Stimulated activated CD8-positive, alpha-beta memory T cell treated with anti-CD3 and anti-CD28 coated beads, Interleukin-15, amount 100 ng/mL, for 48 hours (primary cell): ENCODE measurements around the gene ZNF512.
"Not testable (repeated sequence)": the region's sequence is repeated elsewhere in the genome, so short reads cannot be mapped to it uniquely, and the experiment has no call there.

Experiments used
- DNase-seq, 2 donors: peaks; one replicate each; pipeline ENCODE4 v3.0.0-alpha.2; 2020; ENCODE audit warnings: low read depth in 2 of 2

Gene ZNF512, protein sequence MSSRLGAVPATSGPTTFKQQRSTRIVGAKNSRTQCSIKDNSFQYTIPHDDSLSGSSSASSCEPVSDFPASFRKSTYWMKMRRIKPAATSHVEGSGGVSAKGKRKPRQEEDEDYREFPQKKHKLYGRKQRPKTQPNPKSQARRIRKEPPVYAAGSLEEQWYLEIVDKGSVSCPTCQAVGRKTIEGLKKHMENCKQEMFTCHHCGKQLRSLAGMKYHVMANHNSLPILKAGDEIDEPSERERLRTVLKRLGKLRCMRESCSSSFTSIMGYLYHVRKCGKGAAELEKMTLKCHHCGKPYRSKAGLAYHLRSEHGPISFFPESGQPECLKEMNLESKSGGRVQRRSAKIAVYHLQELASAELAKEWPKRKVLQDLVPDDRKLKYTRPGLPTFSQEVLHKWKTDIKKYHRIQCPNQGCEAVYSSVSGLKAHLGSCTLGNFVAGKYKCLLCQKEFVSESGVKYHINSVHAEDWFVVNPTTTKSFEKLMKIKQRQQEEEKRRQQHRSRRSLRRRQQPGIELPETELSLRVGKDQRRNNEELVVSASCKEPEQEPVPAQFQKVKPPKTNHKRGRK

DNA sequence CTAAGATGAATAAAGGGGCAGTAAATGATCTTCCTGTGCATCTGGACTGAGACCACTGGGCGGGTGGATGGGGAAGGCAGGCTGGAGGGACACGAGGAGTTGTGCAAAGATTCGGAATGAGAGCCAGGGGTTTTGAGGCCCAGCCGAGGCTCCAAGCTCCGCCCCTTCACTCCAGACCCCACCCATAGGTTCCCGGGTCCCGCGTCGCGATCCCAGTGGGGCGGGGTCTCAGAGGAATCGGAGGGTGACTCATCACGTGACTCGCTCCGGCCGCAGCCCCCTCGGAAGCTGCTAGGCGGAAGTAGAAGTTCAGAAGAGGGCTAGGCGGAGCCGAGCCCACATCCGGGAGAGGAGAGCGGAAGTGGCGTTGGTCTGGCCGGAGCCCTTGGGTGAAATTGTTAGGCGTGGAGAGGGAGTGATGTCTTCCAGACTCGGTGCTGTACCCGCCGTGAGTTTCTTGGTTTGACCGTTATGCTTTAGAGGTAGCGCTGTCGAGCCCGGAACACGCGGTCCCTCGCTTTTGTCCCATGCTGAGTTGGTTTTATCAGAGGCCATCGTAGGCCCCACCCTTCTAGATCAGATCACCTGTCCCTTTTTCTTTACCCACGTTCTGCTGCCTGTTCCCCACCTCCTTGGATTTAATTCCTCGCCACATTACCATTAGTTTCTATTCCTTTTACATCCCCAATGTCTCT, at the start of gene ZNF512:
TSS of gene ZNF512 (plus strand) at position 348 of the 695 bp plus-strand sequence. CDS start at position 419, 71 bp downstream.
- DNase-seq, result peak; percentile 82 to 83

DNA sequence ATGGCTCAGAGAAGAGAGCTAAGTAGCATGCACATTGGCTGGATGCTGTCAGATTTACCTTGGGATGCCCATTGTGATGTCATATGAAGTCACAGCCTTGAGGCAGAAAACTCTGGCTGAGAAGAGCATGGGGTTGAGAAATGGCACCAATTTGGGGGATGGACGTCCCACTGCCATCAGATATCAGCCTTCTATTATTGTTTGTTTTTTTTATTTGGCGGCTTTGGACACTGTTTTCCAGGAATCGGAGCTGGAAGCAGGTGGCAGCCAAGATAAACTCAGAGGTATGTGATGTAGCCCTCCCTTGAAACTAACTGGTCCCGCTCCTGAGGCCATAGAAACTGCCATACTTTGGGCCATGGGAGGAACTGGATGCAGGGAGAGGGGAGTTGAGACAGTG, 45.6 kb upstream of the ZNF512 start:
- DNase-seq, result no peak

DNA sequence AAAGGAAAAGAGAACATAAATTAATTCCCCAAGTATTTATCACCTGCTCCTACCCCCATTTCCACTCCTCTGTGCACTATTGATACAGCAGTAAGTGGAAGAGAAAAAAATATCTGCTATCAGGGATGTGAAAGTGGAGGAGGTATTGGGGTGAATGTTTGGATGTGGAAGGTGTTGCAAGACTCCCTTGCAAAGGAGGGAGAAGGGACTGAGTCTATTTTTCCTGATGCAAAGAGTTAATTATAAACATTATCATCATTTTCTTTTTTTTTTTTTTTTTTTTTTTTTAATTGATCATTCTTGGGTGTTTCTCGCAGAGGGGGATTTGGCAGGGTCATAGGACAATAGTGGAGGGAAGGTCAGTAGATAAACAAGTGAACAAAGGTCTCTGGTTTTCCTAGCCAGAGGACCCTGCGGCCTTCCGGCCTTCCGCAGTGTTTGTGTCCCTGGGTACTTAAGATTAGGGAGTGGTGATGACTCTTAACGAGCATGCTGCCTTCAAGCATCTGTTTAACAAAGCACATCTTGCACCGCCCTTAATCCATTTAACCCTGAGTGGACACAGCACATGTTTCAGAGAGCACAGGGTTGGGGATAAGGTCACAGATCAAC, 43.9 kb upstream of the ZNF512 start:
- DNase-seq, result not testable (repeated sequence)

DNA sequence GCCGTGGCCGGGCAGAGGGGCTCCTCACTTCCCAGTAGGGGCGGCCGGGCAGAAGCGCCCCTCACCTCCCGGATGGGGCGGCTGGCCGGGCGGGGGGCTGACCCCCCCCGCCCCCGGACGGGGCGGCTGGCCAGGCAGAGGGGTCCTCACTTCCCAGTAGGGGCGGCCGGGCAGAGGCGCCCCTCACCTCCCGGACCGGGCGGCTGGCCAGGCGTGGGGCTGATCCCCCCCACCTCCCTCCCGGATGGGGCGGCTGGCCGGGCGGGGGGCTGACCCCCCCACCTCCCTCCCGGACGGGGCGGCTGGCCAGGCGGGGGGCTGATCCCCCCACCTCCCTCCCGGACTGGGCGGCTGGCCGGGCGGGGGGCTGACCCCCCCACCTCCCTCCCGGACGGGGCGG, 43.2 kb upstream of the ZNF512 start:
- not testable (repeated sequence) for DNase-seq

DNA sequence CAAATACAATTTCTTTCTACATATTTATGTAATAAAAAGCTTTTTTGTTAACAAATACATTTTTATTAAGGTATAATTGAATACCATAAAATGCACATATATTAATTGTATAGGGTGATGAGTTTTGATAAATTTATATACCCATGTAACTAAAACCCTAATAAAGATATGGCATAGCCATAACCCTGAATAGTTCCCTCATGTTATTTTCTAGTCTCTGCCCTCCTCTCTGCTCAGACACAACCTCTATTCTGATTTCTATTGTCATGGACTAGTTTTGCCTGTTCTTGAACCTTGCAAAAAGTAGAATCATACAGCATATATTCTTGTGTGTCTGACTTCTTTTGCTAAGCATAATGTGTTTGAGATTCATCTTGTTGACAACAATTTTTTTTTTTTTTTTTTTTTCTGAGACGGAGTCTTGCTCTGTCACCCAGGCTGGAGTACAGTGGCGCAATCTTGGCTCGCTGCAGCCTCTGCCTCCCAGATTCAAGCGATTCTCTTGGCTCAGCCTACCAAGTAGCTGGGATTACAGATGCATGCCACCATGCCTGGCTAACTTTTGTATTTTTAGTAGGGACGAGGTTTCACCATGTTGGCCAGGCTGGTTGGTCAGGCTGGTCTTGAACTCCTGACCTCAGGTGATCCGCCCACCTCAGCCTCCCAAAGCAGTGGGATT, 38.6 kb upstream of the ZNF512 start:
- DNase-seq, result no peak

DNA sequence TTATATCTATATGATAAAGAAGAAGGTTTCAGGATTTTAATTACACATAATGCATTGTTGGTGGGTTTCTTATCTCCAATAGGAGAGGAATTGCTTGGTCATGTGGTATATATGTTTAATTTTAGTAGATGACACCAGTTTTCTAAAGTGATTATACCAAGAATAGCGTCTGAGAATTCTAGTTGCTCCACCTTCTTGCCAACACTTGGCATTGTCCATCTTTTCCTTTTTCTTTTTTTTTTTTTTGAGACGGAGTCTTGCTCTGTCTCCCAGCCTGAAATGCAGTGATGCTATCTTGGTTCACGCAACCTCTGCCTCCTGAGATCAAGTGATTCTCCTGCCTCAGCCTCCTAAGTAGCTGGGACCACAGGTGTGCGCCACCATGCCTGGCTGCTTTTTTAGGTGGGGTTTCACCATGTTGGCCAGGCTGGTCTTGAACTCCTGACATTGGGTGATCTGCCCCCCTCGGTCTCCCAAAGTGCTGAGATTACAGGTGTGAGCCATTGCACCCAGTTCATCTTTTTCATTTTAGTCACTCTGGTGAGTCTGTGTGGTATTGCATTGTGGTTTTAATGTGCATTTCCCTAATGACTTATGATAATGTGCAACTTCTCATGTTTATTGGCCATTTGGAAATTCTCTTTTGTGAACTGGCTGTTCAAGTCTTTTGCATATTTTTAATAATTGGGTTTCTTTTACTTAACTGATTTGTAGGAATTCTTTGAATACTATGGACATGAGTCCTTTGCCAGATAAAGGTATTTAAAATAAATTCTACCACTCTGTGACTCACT, 37.3 kb upstream of the ZNF512 start:
- no peak for DNase-seq

DNA sequence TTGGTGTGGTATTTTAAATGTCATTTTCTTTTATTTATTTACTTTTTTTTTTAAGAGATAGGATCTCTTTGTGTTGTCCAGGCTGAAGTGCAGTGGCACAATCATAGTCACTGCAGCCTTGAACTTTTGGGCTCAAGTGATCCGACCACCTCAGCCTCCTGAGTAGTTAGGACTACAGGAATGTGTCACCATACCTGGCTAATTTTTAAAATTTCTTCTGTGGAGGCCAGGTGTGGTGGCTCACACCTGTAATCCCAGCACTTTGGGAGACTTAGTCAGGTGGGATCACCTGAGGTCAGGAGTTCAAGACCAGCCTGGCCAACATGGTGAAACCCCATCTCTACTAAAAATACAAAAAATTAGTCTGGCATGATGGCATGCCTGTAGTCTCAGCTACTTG, 33.5 kb upstream of the ZNF512 start:
- DNase-seq, result no peak

DNA sequence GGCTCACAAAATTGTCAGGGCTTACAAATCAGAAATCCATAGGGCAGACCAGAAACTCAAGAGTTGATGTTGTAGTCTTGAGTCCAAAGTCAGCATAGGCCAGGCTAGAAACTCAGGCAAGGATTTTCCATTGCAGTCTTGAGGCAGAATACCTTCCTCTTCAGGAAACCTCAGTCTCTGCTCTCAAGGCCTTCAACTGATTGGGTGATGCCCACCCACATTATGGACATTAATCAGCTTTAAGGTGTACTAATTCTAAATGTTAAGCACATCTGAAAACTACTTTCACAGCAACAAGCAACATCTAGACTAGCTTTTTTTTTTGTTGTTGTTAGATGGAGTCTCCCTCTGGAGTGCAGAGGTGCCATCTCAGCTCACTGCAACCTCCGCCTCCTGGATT, 31.3 kb upstream of the ZNF512 start:
- DNase-seq, result no peak

DNA sequence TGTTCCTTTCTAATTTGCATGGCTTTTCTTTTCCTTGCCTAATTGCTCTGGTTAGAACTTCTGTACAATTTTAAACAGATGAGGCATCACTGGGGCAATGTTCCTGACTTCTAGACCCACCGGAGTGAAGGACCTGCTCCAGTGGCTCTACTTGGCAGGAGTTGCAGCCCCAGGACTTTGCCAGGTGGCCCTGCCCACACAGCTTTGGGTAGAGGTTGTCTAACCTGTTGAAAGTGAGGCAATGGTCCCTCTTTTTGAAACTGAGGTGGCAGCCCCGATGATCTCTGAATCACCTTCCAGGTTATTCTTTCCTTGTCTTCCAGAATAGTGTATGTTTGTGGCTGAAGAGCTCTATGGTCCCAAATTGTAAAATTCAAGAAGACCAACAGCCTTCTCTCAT, 29.9 kb upstream of the ZNF512 start:
- no peak for DNase-seq

DNA sequence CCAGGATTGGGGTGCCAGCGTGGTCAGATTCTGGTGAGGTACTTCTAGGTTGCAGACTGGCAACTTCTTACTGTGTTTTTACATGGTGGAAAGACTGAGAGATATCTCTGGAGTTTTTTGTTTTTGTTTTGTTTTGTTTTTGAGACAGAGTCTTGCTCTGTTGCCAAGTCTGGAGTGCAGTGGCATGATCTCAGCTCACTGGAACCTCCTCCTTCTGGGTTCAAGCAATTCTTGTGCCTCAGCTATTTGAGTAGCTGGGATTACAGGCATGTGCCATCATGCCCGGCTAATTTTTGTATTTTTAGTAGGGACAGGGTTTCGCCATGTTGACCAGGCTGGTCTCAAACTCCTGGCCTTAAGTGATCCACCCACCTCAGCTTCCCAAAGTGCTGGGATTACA, 28.4 kb upstream of the ZNF512 start:
- not testable (repeated sequence) for DNase-seq

DNA sequence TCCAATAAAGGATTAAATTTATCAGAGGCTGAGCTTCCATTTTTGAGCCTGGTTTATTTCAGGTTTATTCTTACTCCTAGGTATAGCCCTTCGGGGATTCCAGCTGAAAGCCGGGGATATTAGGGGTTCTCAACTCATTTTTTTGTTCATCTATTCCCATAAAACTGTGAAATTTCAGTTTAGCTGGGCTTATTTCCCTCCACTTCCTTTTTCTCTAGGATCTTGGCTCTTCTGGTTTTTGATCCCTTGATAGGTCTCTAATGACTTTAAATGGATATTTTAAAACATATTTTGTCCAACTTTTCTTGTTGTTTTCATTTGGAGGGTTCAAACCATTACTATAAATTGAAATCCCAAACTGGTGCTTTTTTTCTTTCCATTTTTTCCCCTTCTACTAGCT, 23.6 kb upstream of the ZNF512 start:
- DNase-seq, result no peak

DNA sequence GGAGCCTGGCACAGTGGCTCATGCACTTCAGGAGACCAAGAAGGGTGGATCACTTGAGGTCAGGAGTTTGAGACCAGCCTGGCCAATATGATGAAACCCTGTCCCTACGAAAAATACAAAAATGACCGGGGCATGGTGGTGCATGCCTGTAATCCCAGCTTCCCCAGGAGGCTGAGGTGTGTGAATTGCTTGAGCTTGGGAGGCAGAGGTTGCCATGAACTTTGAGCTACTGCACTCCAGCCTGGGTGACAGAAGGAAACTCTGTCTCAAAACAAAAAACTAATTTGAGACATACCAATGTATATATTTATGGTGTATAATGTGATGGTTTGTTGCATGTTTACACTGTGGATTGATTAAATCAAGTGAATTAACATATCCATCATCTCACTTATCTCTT, 21.8 kb upstream of the ZNF512 start:
- DNase-seq, result no peak

DNA sequence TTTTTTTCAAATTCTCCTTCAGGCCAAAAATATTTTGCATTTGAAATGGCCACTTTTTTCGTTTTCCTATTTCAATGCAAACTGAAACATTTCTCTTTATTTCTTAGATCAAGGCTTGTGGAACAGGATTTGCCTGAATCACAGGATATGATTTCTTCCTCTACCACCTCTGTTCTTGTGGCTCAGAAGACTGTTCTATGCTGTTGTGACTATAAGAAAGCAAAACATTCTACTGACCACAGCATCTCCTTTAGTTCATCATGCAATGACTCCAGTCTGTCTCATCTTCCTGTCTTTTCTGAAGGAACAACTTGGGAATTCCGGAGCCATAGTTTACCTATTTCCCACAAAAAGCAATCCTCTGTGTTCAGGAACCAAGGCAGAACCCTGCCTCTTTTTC, 16.2 kb upstream of the ZNF512 start:
- no peak for DNase-seq

DNA sequence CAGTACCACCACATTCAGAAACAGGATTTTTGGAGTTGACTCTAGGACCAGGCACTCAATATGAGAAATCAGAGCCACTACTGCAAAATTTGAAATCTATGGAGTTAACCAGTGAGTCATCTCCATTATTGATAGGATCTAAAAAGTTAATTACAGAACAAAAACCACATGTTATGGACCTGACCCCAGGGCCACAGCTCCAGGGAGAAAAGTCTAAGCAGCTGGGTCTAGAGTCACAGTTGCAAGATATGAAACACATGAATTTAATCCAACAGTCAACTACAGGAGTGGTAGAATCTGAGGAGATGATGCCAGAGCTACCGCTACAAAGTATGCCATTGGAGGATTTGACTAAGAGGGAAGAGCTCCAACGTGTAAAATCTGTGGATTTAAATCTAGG, 13.4 kb upstream of the ZNF512 start:
- no peak for DNase-seq

DNA sequence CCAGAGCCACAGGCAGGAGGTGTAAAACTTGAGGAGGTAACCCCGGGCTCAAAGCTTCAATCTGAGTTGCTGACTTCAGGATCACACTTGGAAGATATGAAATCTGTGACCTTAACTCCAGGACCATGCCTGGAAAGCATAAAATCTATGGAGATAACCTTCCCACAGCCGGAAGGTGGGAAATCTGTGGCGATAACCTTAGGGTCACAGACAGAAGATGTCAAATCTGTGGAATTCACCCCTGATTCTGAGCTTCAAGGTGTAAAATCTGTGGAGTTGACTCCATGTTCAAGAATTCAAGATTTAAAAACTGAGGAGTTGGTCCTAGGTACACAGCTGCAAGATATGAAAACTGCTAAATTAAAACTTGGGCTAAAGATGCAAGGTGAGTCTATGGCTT, 11.6 kb upstream of the ZNF512 start:
- no peak for DNase-seq

DNA sequence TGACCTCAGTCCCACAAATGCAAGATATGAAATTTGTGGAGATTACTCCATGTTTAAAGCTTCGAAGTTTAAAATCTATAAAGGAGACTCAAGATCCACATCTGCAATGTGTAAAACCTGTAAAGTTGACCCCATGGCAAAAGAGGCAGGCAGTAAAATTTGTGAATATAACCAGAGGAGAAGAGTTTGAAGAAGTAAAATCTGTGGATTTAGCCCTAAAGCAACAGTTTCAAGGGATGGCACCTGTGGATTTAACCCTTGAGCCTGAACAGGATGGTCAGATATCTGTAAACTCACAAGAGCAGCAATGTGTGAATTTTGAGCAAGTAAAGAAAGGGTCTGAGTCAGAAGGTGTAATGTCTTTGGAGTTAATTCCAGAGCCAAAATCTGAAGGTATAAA, 11.2 kb upstream of the ZNF512 start:
- no peak for DNase-seq

DNA sequence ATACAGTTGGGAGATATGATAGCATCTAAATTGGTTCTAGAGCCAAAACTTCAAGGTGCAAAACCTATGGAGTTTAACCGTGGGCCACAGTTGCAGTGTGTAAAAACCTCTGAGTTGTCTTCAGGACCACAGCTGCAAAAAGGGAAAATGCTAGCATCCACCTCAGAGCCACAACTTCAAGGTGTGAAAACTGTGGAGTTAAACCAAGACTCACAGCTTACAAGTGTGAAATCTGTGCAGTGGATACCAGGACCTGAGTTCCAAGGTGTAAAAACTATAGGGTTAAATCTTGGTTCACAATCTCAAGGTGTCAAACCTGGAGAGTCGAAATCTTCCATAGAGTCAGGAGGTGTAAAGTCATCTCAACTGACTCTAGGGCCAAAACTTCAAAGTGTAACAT, 10.4 kb upstream of the ZNF512 start:
- no peak for DNase-seq

DNA sequence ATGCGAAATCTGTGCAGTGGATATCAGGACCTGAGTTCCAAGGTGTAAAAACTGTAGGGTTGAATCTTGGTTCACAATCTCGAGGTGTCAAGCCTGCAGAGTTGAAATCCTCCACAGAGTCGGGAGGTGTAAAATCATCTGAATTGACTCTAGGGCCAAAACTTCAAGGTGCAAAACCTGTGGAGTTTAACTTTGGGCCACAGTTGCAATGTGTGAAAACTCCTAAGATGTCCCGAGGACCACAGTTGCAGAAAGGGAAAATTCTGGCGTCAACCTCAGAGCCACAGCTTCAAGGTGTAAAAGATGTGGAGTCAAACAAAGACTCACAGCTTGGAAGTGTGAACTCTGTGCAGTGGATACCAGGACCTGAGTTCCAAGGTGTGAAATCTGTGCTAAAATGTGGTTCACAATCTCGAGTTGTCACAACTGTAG, 9.8 kb upstream of the ZNF512 start:
- no peak for DNase-seq

DNA sequence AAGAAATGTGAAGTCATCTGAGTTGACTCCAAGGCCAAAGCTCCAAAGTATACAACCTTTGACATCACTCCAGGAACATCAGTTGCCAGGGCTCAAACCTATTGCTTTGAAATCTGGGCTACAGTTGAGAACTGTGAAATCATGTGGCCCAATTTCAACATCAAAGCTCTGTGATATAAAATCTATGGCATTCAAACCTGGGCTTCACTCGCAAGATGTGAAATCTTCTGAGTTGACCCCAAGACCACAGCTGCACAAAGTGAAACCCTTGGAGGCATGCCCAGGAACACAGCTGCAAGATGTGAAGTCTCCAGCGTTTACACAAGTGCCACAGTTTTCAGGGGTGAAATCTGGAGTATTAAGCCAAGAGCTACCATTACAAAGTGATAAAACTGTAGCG, 9.4 kb upstream of the ZNF512 start:
- no peak for DNase-seq

DNA sequence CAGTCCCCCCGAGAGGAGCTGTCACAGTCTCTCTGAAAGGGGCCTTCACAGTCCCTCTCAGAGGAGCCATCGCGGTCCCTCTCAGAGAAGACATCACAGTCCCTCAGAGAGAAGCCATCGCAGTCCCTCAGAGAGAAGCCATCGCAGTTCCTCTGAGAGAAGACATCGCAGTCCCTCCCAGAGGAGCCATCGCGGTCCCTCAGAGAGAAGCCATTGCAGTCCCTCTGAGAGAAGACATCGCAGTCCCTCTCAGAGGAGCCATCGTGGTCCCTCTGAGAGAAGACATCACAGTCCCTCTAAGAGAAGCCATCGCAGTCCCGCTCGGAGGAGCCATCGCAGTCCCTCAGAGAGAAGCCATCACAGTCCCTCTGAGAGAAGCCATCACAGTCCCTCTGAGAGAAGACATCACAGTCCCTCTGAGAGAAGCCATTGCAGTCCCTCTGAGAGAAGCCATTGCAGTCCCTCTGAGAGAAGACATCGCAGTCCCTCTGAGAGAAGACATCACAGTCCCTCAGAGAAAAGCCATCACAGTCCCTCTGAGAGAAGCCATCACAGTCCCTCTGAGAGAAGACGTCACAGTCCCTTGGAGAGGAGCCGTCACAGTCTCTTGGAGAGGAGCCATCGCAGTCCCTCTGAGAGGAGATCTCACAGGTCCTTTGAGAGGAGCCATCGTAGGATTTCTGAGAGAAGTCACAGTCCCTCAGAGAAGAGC, 1.3 kb upstream of the ZNF512 start:
- DNase-seq, result no peak
